Adrenal gland (tissue), 5 donors: ENCODE measurements around the gene RSF1.

Source experiments
- POLR2A ChIP-seq, 2 donors: fragments of 450-650 bp; IDR thresholded peaks; one replicate each; pipeline ENCODE4 v1.6.1; 2017; ENCODE audit warnings: antibody characterized with exemption in 2 of 2, mild to moderate bottlenecking in 2 of 2, moderate library complexity in 1 of 2
- TF ChIP-seq, protein P1 (sequence below), 6 experiments: fragments of 450-650 bp in 4 of 6; fragments of 200-600 bp in 2 of 6; sonication (generic) in 1 of 6; IDR thresholded peaks; 1 replicate in 5 of 6; 2 replicates in 1 of 6; pipeline versions ENCODE4 v1.5.1 to v1.8.0; 2016 to 2021; ENCODE audit warnings: antibody characterized with exemption in 6 of 6, mild to moderate bottlenecking in 2 of 6, moderate library complexity in 1 of 6
- donor health status: DM: no; HTN: no; CAD: no.

GRCh38 chr11:77806415-77806814, 14.1 kb downstream of the RSF1 start:
- TF ChIP-seq, protein P1, sequence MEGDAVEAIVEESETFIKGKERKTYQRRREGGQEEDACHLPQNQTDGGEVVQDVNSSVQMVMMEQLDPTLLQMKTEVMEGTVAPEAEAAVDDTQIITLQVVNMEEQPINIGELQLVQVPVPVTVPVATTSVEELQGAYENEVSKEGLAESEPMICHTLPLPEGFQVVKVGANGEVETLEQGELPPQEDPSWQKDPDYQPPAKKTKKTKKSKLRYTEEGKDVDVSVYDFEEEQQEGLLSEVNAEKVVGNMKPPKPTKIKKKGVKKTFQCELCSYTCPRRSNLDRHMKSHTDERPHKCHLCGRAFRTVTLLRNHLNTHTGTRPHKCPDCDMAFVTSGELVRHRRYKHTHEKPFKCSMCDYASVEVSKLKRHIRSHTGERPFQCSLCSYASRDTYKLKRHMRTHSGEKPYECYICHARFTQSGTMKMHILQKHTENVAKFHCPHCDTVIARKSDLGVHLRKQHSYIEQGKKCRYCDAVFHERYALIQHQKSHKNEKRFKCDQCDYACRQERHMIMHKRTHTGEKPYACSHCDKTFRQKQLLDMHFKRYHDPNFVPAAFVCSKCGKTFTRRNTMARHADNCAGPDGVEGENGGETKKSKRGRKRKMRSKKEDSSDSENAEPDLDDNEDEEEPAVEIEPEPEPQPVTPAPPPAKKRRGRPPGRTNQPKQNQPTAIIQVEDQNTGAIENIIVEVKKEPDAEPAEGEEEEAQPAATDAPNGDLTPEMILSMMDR (IDR thresholded peaks at IDR 0.05): no peak
- no peak for TF ChIP-seq POLR2A (IDR thresholded peaks at IDR 0.05)
